Caki2 (cell line): ENCODE data around the gene NTM. TPM values are rescaled to one million over a fixed set of nuclear protein-coding genes. Genes with fewer than 3 reads are reported as not detected.
"Not testable (repeated sequence)": the region's sequence is repeated elsewhere in the genome, so short reads cannot be mapped to it uniquely, and the experiment has no call there.

ENCODE experiments used
- DNase-seq: peaks from one replicate; pipeline ENCODE4 v3.0.0-alpha.2; 2015; ENCODE audit warnings: low read depth
- in situ Hi-C: cut with HindIII; loops from 2 replicates; pipeline ENCODE4 v1.10.0; 2016; ENCODE audit warnings: low sequenced_read_pairs, low pct_unique_long_range_greater_than_20kb, mixed read lengths
- total RNA-seq: library from RNA; depleted of rRNA; stranded (reverse); fragments of >200 nt; shearing (Covaris generic); gene quantifications from 2 replicates; pipeline ENCODE4 v1.2.3, GENCODE V29; 2014; ENCODE audit warnings: low replicate concordance

Gene NTM
- total RNA-seq, 1 experiment from 2014 or later = not detected

- no peak for DNase-seq
- in situ Hi-C loops = no loop called here
These were observed 536.5 kb downstream of the NTM start for GRCh38 chr11:131906963-131907362.

GRCh38 chr11:131907371-131907770 is 537.0 kb downstream of the NTM start:
- in situ Hi-C loops = no loop called here

GRCh38 chr11:131908316-131908715 is 537.9 kb downstream of the NTM start:
- no peak for DNase-seq
- in situ Hi-C loops = no loop called here

More at GRCh38 chr11:131907371-131907770, 537.0 kb downstream of the NTM start:
- DNase-seq = no peak

- no peak for DNase-seq
- in situ Hi-C loops = no loop called here
These were observed 539.2 kb downstream of the NTM start for GRCh38 chr11:131909426-131910177.

- DNase-seq = no peak
- in situ Hi-C loops = no loop called here
These were observed 539.7 kb downstream of the NTM start for GRCh38 chr11:131910178-131910522.

- in situ Hi-C loops = no loop called here
- peak; percentile 13 for DNase-seq
These were observed 540.3 kb downstream of the NTM start for GRCh38 chr11:131910523-131911387.

- in situ Hi-C loops, DNase-seq: not testable (repeated sequence)
These were observed 541.1 kb downstream of the NTM start for GRCh38 chr11:131911388-131912032.

- in situ Hi-C loops = no loop called here
These were observed 541.7 kb downstream of the NTM start for GRCh38 chr11:131912134-131912533.

GRCh38 chr11:131913267-131913666 is 542.9 kb downstream of the NTM start:
- in situ Hi-C loops = no loop called here
- DNase-seq = no peak

More at GRCh38 chr11:131912134-131912533, 541.7 kb downstream of the NTM start:
- DNase-seq = no peak

- in situ Hi-C loops = no loop called here
These were observed 544.0 kb downstream of the NTM start for GRCh38 chr11:131914361-131914774.

GRCh38 chr11:131916638-131917037 is 546.2 kb downstream of the NTM start:
- DNase-seq = no peak
- in situ Hi-C loops = no loop called here

More at GRCh38 chr11:131914361-131914774, 544.0 kb downstream of the NTM start:
- no peak for DNase-seq

- DNase-seq = no peak
- in situ Hi-C loops = no loop called here
These were observed 547.4 kb downstream of the NTM start for GRCh38 chr11:131917634-131918384.

- in situ Hi-C loops = no loop called here
- DNase-seq = no peak
These were observed 548.2 kb downstream of the NTM start for GRCh38 chr11:131918663-131919062.

GRCh38 chr11:131922220-131922619 is 551.8 kb downstream of the NTM start:
- in situ Hi-C loops = no loop called here
- no peak for DNase-seq

- DNase-seq = no peak
- in situ Hi-C loops = no loop called here
These were observed 552.9 kb downstream of the NTM start for GRCh38 chr11:131923309-131923708.

- DNase-seq = no peak
- in situ Hi-C loops = no loop called here
These were observed 553.6 kb downstream of the NTM start for GRCh38 chr11:131924001-131924400.

- in situ Hi-C loops = no loop called here
- no peak for DNase-seq
These were observed 554.2 kb downstream of the NTM start for GRCh38 chr11:131924457-131925201.

- no peak for DNase-seq
- in situ Hi-C loops = no loop called here
These were observed 555.4 kb downstream of the NTM start for GRCh38 chr11:131925829-131926228.
